ENCODE results near the gene C4BPA.

Gene C4BPA

DNA sequence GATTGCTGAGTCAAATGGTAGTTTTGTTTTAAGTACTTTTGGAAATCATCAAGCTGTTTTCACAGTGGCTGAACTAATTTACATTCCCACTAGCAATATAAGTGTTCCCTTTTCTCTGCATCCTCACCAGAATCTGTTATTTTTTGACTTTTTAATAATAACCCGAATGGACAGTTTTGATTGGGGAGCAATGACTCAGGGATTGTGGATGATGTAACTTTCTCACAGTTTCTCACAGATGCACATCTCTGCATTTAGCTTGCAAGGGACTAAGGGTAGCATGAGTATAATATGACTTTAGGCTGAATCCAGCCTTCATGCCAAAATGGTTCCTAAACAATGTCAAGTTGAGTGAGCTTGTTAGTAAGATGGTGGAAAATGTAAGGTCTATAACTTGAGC, 90.2 kb downstream of the C4BPA start:
- no peak for DNase-seq
